ENCODE results near the gene C1R. TPM values are rescaled to one million over a fixed set of nuclear protein-coding genes. Genes with fewer than 3 reads are reported as not detected.
"Not testable (repeated sequence)": the region's sequence is repeated elsewhere in the genome, so short reads cannot be mapped to it uniquely, and the experiment has no call there.

Gene C1R
- total RNA-seq, 1 donor from 2014 or later, result 143 TPM

GRCh38 chr12:7058163-7058845, 33.9 kb downstream of the C1R start:
- intact Hi-C loops (cut with micrococcal nuclease), result no loop called here
- H3K36me3 ChIP-seq, result no peaks in the 10 kb centered on the region
- no peak overlapping the region for H3K27ac ChIP-seq (replicated peaks)
- H3K9me3 ChIP-seq (replicated peaks), result no peaks in the 10 kb centered on the region
- peaks cover 18% of the 10 kb centered on the region for H3K27me3 ChIP-seq (ENCODE audit: low read depth)
- H3K4me1 ChIP-seq, result peaks cover 17% of the 10 kb centered on the region
- no peak for TF ChIP-seq CTCF (IDR thresholded peaks at IDR 0.05; ENCODE audit: borderline replicate concordance)
- no peak for DNase-seq
- no peak overlapping the region for H3K4me3 ChIP-seq

- H3K4me3 ChIP-seq; DNase-seq; H3K9me3 ChIP-seq (replicated peaks); H3K27ac ChIP-seq (replicated peaks); H3K36me3 ChIP-seq; intact Hi-C loops (cut with micrococcal nuclease): not testable (repeated sequence)
- Histone ChIP-seq H3K4me1 (peaks cover 11% of the 10 kb centered on the region), H3K27me3 (ENCODE audit: low read depth) (peaks cover 18% of the 10 kb centered on the region)
These were observed 36.5 kb downstream of the C1R start for GRCh38 chr12:7055736-7056135.

- TF ChIP-seq CTCF (IDR thresholded peaks at IDR 0.05; ENCODE audit: borderline replicate concordance), result no peak
- Histone ChIP-seq H3K27ac (replicated peaks) (no peak overlapping the region), H3K4me3 (no peak overlapping the region), H3K36me3 (no peaks in the 10 kb centered on the region), H3K27me3 (ENCODE audit: low read depth) (peaks cover 18% of the 10 kb centered on the region), H3K9me3 (replicated peaks) (no peaks in the 10 kb centered on the region), H3K4me1 (peaks cover 3% of the 10 kb centered on the region)
- intact Hi-C loops (cut with micrococcal nuclease), result no loop called here
- DNase-seq, result no peak
These were observed 37.3 kb downstream of the C1R start for GRCh38 chr12:7054925-7055324.

- H3K4me1 ChIP-seq; H3K36me3 ChIP-seq; DNase-seq; H3K4me3 ChIP-seq; H3K27me3 ChIP-seq (ENCODE audit: low read depth); H3K27ac ChIP-seq (replicated peaks); intact Hi-C loops (cut with micrococcal nuclease); H3K9me3 ChIP-seq (replicated peaks): not testable (repeated sequence)
These were observed 42.3 kb downstream of the C1R start for GRCh38 chr12:7049973-7050372.

- H3K27me3 ChIP-seq (ENCODE audit: low read depth); H3K4me3 ChIP-seq; H3K4me1 ChIP-seq; DNase-seq; H3K9me3 ChIP-seq (replicated peaks); H3K27ac ChIP-seq (replicated peaks); intact Hi-C loops (cut with micrococcal nuclease); H3K36me3 ChIP-seq: not testable (repeated sequence)
These were observed 42.7 kb downstream of the C1R start for GRCh38 chr12:7049445-7049951.

- TF ChIP-seq CTCF (IDR thresholded peaks at IDR 0.05; ENCODE audit: borderline replicate concordance), result no peak
- Histone ChIP-seq H3K4me1 (no peaks in the 10 kb centered on the region), H3K9me3 (replicated peaks) (no peaks in the 10 kb centered on the region), H3K36me3 (no peaks in the 10 kb centered on the region), H3K4me3 (no peak overlapping the region), H3K27ac (replicated peaks) (no peak overlapping the region), H3K27me3 (ENCODE audit: low read depth) (no peaks in the 10 kb centered on the region)
- no peak for DNase-seq
- intact Hi-C loops (cut with micrococcal nuclease), result no loop called here
These were observed 44.9 kb downstream of the C1R start for GRCh38 chr12:7047306-7047705.

- no peak for TF ChIP-seq CTCF (IDR thresholded peaks at IDR 0.05; ENCODE audit: borderline replicate concordance)
- DNase-seq, result no peak
- H3K9me3 ChIP-seq (replicated peaks), result no peaks in the 10 kb centered on the region
- intact Hi-C loops (cut with micrococcal nuclease), result no loop called here
- H3K27me3 ChIP-seq (ENCODE audit: low read depth), result no peaks in the 10 kb centered on the region
- H3K27ac ChIP-seq (replicated peaks), result no peak overlapping the region
- H3K36me3 ChIP-seq, result no peaks in the 10 kb centered on the region
- no peaks in the 10 kb centered on the region for H3K4me1 ChIP-seq
- no peak overlapping the region for H3K4me3 ChIP-seq
These were observed 45.7 kb downstream of the C1R start for GRCh38 chr12:7046383-7047105.
